A673 (cell line): ENCODE data around the gene GABRB1. TPM values are rescaled to one million over a fixed set of nuclear protein-coding genes. Genes with fewer than 3 reads are reported as not detected.

ENCODE experiments used
- BruUV-seq: library from RNA; stranded (reverse); fragments of 400-500 nt; replicated peaks from 2 replicates; lab custom pipeline; 2021; lab: Mats Ljungman, UMichigan
- CTCF ChIA-PET: fragments of 300-600 bp; sonication (Branson Sonifier 250); formaldehyde crosslinking; loops from one replicate; lab custom pipeline; 2022; ENCODE audit warnings: antibody characterized with exemption; lab: Charles Lee
- POLR2A ChIA-PET: fragments of 300-600 bp; sonication (Branson Sonifier 250); formaldehyde crosslinking; loops from one replicate; lab custom pipeline; 2022; ENCODE audit warnings: antibody characterized with exemption; ENCODE audit not compliant: low non-redundant PET; lab: Charles Lee
- DNase-seq: peaks from one replicate; pipeline ENCODE4 v3.0.0-alpha.2; 2015; ENCODE audit warnings: low spot score
- H3K27ac ChIP-seq: fragments of 200-600 bp; sonication (generic); 2 replicates; pipeline ENCODE4 v1.5.1; 2016; ENCODE audit warnings: mixed run types, low read depth, mild to moderate bottlenecking, mixed read lengths, antibody characterized with exemption, low read length; ENCODE audit not compliant: poor library complexity, severe bottlenecking
- H3K27me3 ChIP-seq: fragments of 200-600 bp; sonication (generic); replicated peaks from 2 replicates; pipeline ENCODE4 v1.6.1; 2017; ENCODE audit warnings: mixed run types, low read depth, mild to moderate bottlenecking, mixed read lengths, antibody characterized with exemption, low read length; ENCODE audit not compliant: insufficient read depth, poor library complexity
- H3K36me3 ChIP-seq: fragments of 200-600 bp; sonication (generic); 2 replicates; pipeline ENCODE4 v1.6.1; 2016; ENCODE audit warnings: mixed run types, mild to moderate bottlenecking, mixed read lengths, antibody characterized with exemption, low read length; ENCODE audit not compliant: insufficient read depth, poor library complexity, severe bottlenecking
- H3K4me1 ChIP-seq: fragments of 200-600 bp; sonication (generic); 2 replicates; pipeline ENCODE4 v1.6.1; 2017; ENCODE audit warnings: mixed run types, mild to moderate bottlenecking, mixed read lengths, antibody characterized with exemption, low read length; ENCODE audit not compliant: insufficient read depth, poor library complexity, severe bottlenecking
- H3K4me3 ChIP-seq: fragments of 200-600 bp; sonication (generic); 2 replicates; pipeline ENCODE4 v1.5.1; 2016; ENCODE audit warnings: low read depth, mixed run types, mild to moderate bottlenecking, mixed read lengths, low read length; ENCODE audit not compliant: poor library complexity, severe bottlenecking
- H3K9me3 ChIP-seq: fragments of 200-600 bp; sonication (generic); 2 replicates; pipeline ENCODE4 v1.6.1; 2016; ENCODE audit warnings: mixed run types, low read depth, mild to moderate bottlenecking, mixed read lengths, antibody characterized with exemption, low read length; ENCODE audit not compliant: poor library complexity, severe bottlenecking
- EZH2 ChIP-seq: fragments of 200-600 bp; sonication (generic); IDR thresholded peaks from 2 replicates; pipeline ENCODE4 v1.6.1; 2017; ENCODE audit warnings: borderline replicate concordance, low read depth, mild to moderate bottlenecking, mixed read lengths, antibody characterized with exemption, low read length; ENCODE audit not compliant: poor library complexity, severe bottlenecking
- intact Hi-C: fragments of 100-400 bp; cut with micrococcal nuclease; formaldehyde crosslinking; loops from one replicate; pipeline ENCODE4 v1.10.0; 2022; ENCODE audit not compliant: unreplicated experiment
- total RNA-seq: library from RNA; stranded (reverse); gene quantifications from 2 replicates; pipeline ENCODE4 v1.2.3, GENCODE V29; 2021
- TF ChIP-seq, protein P1 (sequence below): fragments of 300-800, 200-600 bp; sonication (generic); conservative IDR thresholded peaks from 2 replicates; pipeline ENCODE4 v1.5.1; 2017; ENCODE audit warnings: low read depth, mild to moderate bottlenecking, antibody characterized with exemption, low read length, moderate library complexity, mixed read lengths

GABRB1 gene
- total RNA-seq, 1 experiment from 2014 or later = 1.0 TPM

DNA sequence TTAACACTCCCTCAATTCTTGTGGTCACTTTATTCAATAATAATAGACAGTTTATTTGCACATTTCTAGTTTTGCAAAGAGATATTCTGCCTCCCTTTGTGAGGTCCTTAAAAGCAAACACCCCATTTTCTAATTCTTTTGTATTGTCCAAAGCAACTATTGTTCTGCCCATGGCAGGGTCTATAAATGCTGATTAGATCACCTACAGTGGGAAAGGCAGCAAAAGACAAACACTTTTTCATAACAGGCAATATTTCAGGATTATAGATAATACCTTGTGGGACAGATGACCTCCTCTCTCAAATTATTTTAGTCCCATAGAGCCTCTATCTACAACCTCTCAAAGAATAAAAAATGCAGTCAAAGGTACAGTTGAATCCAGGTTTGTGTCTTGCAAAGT lies 403.6 kb downstream of the GABRB1 start:
- H3K9me3 ChIP-seq = no peaks in the 10 kb centered on the region
- DNase-seq = no peak
- TF ChIP-seq, protein P1, sequence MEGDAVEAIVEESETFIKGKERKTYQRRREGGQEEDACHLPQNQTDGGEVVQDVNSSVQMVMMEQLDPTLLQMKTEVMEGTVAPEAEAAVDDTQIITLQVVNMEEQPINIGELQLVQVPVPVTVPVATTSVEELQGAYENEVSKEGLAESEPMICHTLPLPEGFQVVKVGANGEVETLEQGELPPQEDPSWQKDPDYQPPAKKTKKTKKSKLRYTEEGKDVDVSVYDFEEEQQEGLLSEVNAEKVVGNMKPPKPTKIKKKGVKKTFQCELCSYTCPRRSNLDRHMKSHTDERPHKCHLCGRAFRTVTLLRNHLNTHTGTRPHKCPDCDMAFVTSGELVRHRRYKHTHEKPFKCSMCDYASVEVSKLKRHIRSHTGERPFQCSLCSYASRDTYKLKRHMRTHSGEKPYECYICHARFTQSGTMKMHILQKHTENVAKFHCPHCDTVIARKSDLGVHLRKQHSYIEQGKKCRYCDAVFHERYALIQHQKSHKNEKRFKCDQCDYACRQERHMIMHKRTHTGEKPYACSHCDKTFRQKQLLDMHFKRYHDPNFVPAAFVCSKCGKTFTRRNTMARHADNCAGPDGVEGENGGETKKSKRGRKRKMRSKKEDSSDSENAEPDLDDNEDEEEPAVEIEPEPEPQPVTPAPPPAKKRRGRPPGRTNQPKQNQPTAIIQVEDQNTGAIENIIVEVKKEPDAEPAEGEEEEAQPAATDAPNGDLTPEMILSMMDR = no peak
- TF ChIP-seq EZH2 = no peak
- no peaks in the 10 kb centered on the region for H3K36me3 ChIP-seq
- ChIA-PET CTCF (no interaction called here), POLR2A (no interaction called here)
- no TSS peak for BruUV-seq
- H3K4me1 ChIP-seq = no peaks in the 10 kb centered on the region
- H3K27ac ChIP-seq = no peak overlapping the region
- H3K27me3 ChIP-seq = no peaks in the 10 kb centered on the region
- intact Hi-C loops = no loop called here
- no peak overlapping the region for H3K4me3 ChIP-seq

DNA sequence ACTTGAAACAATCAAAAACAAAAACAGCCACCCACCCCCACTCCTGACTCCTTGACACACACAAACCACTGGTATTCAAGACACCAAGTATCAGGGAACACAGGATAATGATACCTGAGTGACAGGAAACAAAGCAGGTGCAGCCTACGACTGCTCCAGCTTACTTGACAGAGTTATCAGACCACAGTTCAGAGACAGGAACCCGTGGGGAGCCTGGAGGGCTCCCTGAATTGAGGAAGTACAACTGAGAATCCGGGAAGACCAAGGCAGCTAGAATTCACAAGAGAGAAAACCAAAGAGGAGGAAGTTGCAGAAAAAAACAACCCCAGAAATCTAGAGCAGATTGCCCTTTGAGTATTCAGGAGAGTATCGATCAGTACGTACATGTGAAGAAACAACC lies 411.6 kb downstream of the GABRB1 start:
- intact Hi-C loops = no loop called here
- POLR2A ChIA-PET = no interaction called here

DNA sequence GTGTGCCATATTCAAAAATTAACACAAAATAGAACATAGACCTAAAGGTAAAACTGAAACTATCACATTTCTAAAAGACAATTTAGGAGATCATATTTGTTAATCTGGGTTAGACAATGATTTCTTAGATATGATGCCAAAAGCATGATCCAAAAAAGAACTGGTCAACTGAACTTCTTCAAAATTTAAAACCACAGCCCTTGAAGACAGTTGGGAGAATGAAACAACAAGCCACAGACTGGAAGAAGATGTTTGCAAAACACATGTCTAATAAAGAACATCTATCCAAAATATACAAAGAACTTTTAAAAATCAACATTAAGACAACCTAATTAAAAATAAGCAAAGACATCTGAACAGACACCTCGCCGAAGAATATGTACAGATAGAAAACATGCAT lies 412.7 kb downstream of the GABRB1 start:
- ChIA-PET CTCF (no interaction called here), POLR2A (no interaction called here)
- Histone ChIP-seq H3K27ac (no peak overlapping the region), H3K36me3 (no peaks in the 10 kb centered on the region), H3K4me3 (no peak overlapping the region), H3K27me3 (no peaks in the 10 kb centered on the region), H3K4me1 (no peaks in the 10 kb centered on the region), H3K9me3 (no peaks in the 10 kb centered on the region)
- intact Hi-C loops = no loop called here
- TF ChIP-seq, protein P1 = no peak
- TF ChIP-seq EZH2 = no peak
- DNase-seq = no peak
- BruUV-seq = no TSS peak

More for the DNA sequence above, 411.6 kb downstream of the GABRB1 start:
- TF ChIP-seq EZH2 = no peak
- TF ChIP-seq, protein P1 = no peak
- CTCF ChIA-PET = no interaction called here
- no TSS peak for BruUV-seq
- Histone ChIP-seq H3K4me3 (no peak overlapping the region), H3K4me1 (no peaks in the 10 kb centered on the region), H3K27me3 (no peaks in the 10 kb centered on the region), H3K27ac (no peak overlapping the region), H3K9me3 (no peaks in the 10 kb centered on the region), H3K36me3 (no peaks in the 10 kb centered on the region)
- no peak for DNase-seq
